Stimulated activated CD4-positive, alpha-beta T cell treated with anti-CD3 and anti-CD28 coated beads, Interleukin-15, amount 100 ng/mL, for 24 hours (primary cell): ENCODE results near the gene FLAD1.
A peak's percentile ranks its signal among the peaks of the same experiment; 100 is the strongest.

Experiments
- DNase-seq: peaks from one replicate; pipeline ENCODE4 v3.0.0-alpha.2; 2020

Gene FLAD1

GRCh38 chr1:154952664-154953063 lies 30.5 kb upstream of the FLAD1 start:
- DNase-seq = no peak

- DNase-seq = no peak
These were observed 29.5 kb upstream of the FLAD1 start for GRCh38 chr1:154953611-154954038.

- no peak for DNase-seq
These were observed 28.6 kb upstream of the FLAD1 start for GRCh38 chr1:154954541-154954940.

- DNase-seq = peak; percentile 83
These were observed 28.0 kb upstream of the FLAD1 start for GRCh38 chr1:154955039-154955717.

- peak; percentile 82 for DNase-seq
These were observed 27.2 kb upstream of the FLAD1 start, which contains the start of gene PBXIP1 for GRCh38 chr1:154955718-154956543. Gene PBXIP1 (minus strand): TSS chr1:154956099. CDS start chr1:154953721, 2,378 bp downstream.

- DNase-seq = no peak
These were observed 26.6 kb upstream of the FLAD1 start for GRCh38 chr1:154956544-154956941.

GRCh38 chr1:154957091-154957657 lies 26.0 kb upstream of the FLAD1 start:
- no peak for DNase-seq

GRCh38 chr1:154958036-154958435 lies 25.1 kb upstream of the FLAD1 start:
- DNase-seq = no peak

- no peak for DNase-seq
These were observed 24.3 kb upstream of the FLAD1 start for GRCh38 chr1:154958681-154959425.

GRCh38 chr1:154959426-154959780 lies 23.7 kb upstream of the FLAD1 start:
- no peak for DNase-seq

- no peak for DNase-seq
These were observed 22.6 kb upstream of the FLAD1 start for GRCh38 chr1:154960446-154961136.

- peak; percentile 93 for DNase-seq
These were observed 21.7 kb upstream of the FLAD1 start, which contains the start of gene PYGO2 for GRCh38 chr1:154961207-154962155. Gene PYGO2 (minus strand): TSS chr1:154961782. CDS start chr1:154961576, 206 bp downstream.

GRCh38 chr1:154962156-154962749 lies 20.9 kb upstream of the FLAD1 start:
- peak; percentile 48 for DNase-seq

- DNase-seq = no peak
These were observed 20.3 kb upstream of the FLAD1 start for GRCh38 chr1:154962795-154963330.

- no peak for DNase-seq
These were observed 19.5 kb upstream of the FLAD1 start for GRCh38 chr1:154963643-154964042.

- no peak for DNase-seq
These were observed 18.8 kb upstream of the FLAD1 start for GRCh38 chr1:154964359-154964758.

GRCh38 chr1:154966111-154966510 lies 17.0 kb upstream of the FLAD1 start:
- no peak for DNase-seq

- DNase-seq = no peak
These were observed 15.7 kb upstream of the FLAD1 start for GRCh38 chr1:154967331-154967950.

GRCh38 chr1:154968731-154969130 lies 14.4 kb upstream of the FLAD1 start:
- no peak for DNase-seq

- no peak for DNase-seq
These were observed 13.9 kb upstream of the FLAD1 start for GRCh38 chr1:154969246-154969645.
